LNCaP clone FGC (cell line): ENCODE results near the gene MDH1.

Experiments used
- DNase-seq: peaks from one replicate; pipeline ENCODE4 v3.0.0-alpha.2; 2011; ENCODE audit warnings: low read depth
- H3K4me3 ChIP-seq: 2 replicates; pipeline ENCODE4 v1.5.1; 2011; ENCODE audit warnings: mild to moderate bottlenecking, low read depth, low read length, control low read depth
- TF ChIP-seq, protein P1 (sequence below): IDR thresholded peaks from 2 replicates; pipeline ENCODE4 v1.5.1; 2012; ENCODE audit warnings: mild to moderate bottlenecking; ENCODE audit not compliant: control insufficient read depth, insufficient read depth; ENCODE audit errors: extremely low read depth

Gene MDH1

DNA sequence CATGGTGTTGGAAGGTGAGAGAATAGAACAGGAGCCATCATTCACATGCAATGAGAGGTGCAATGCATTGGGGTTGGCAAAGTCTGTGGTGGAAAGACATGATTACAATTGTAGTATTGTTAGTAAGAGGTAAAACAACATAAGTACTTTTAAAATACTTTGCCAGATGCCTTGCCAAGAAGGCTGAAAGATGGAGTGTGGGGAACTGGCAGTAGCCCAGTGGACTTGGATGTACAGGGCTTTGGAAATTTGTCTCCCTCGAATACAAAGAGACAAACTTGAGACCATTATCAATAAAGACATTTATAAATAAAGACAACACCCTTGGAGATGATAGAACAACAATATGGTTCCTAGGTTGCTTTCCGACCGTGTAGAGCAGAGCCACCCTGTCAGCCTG lies 62.0 kb downstream of the MDH1 start:
- TF ChIP-seq, protein P1, sequence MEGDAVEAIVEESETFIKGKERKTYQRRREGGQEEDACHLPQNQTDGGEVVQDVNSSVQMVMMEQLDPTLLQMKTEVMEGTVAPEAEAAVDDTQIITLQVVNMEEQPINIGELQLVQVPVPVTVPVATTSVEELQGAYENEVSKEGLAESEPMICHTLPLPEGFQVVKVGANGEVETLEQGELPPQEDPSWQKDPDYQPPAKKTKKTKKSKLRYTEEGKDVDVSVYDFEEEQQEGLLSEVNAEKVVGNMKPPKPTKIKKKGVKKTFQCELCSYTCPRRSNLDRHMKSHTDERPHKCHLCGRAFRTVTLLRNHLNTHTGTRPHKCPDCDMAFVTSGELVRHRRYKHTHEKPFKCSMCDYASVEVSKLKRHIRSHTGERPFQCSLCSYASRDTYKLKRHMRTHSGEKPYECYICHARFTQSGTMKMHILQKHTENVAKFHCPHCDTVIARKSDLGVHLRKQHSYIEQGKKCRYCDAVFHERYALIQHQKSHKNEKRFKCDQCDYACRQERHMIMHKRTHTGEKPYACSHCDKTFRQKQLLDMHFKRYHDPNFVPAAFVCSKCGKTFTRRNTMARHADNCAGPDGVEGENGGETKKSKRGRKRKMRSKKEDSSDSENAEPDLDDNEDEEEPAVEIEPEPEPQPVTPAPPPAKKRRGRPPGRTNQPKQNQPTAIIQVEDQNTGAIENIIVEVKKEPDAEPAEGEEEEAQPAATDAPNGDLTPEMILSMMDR = no peak
- H3K4me3 ChIP-seq = no peak overlapping the region
- DNase-seq = no peak

DNA sequence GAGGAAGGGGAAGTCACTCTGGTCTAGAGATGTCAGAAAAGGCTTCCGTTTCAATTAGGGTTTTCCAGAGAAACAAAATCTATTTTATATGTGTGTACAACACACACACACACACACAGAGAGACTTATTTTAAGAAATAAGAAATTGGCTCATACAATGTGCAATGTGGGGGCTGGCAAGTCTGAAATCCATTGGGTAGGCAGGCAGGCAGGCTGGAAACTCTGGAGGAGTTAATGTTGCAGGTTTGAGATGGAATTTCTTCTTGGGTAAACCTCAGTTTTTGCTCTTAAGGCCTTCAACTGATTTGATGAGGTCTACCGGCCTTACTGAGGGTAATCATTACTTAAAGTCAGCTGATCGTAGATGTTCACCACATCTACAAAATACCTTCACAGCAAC lies 62.6 kb downstream of the MDH1 start:
- DNase-seq = no peak
- TF ChIP-seq, protein P1 = no peak
- H3K4me3 ChIP-seq = no peak overlapping the region

DNA sequence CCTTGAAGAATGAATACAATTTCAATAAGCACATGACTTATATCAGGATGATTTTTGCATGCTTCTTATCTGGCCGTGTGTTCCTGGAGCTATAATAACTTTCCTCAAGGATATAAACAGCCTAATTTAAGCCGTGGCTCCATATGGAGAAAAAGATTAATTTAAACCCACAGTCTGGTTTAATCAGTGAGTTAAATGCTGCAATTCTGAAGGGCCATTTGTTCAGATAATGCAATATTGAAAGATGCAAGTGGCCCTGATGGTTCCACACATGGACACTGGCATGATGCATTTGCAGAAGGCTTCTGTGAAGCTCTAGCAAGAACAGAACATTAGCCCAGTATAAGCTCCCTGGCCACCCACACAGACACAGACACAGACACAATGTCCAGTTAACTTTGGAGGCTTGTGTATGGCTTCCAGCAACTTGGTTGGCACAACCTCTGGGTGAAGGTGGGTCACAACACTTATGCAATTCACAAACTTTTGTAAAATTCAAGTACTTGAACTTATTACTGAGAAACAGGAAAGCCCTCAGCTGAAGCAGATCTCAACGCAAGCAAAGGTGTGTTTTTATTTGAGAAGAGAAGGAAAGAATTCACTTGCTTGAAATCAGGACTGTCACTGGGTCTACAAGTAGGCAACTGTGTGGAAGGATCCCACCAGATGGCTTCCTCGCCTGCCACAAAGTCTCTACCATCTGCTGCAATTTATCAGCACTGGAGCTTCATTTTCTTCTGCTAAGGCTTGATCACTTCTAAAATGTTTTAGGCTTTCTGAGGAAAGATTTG lies 63.3 kb downstream of the MDH1 start:
- TF ChIP-seq, protein P1 = no peak
- no peak overlapping the region for H3K4me3 ChIP-seq
- no peak for DNase-seq

DNA sequence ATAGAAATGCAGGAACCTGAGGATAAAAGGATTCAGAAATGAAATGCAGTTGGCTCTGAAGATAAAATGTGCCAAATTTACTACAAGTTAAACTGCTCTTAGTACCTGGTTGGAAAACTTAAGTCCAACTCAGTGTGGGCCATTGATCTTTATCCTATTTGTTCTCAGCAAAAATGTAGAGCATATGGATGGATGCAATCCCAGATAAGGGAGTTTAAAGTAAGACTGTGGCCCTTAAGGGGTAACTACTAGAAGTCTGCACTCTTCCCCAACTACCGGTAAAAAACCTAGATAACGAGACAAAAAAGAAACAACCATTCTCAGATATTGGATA lies 63.9 kb downstream of the MDH1 start:
- no peak for DNase-seq
- no peak overlapping the region for H3K4me3 ChIP-seq
- TF ChIP-seq, protein P1 = no peak

DNA sequence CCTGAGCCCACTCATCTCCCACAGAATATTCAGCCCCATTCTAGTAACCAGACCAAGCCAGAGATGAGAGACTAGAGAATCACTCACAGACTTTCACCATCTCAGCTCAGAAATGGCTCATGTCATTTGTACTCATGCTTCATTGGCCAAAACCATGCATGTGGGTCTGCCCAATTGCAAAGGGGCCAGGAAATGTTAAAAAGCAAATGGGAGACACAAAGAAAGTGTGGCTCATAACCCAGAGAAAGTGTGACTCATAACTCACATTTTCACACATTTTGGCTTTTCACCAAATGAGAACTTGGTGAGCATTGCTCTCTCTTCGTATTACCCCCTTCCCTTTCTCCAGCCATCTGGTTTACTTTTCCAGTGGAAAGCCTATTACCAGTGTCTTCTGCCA lies 66.2 kb downstream of the MDH1 start:
- TF ChIP-seq, protein P1 = no peak
- no peak for DNase-seq
- H3K4me3 ChIP-seq = no peak overlapping the region
